Type B pancreatic cell (in vitro differentiated cells): ENCODE data around the gene HOXA13. TPM values are rescaled to one million over a fixed set of nuclear protein-coding genes. Genes with fewer than 3 reads are reported as not detected.
A peak's percentile ranks its signal among the peaks of the same experiment; 100 is the strongest.

Experiments
- DNase-seq: peaks from one replicate; pipeline ENCODE4 v3.0.0; 2021; ENCODE audit warnings: mixed read lengths; ENCODE audit not compliant: unreplicated experiment; ENCODE audit errors: extremely low spot score
- H3K27ac Mint-ChIP-seq: 2 replicates; pipeline ENCODE4 v1.8.0; 2021; ENCODE audit warnings: mild to moderate bottlenecking, mixed read lengths
- H3K27me3 Mint-ChIP-seq: 2 replicates; pipeline ENCODE4 v1.8.0; 2021; ENCODE audit warnings: mixed read lengths
- H3K36me3 Mint-ChIP-seq: 2 replicates; pipeline ENCODE4 v1.8.0; 2021; ENCODE audit warnings: mixed read lengths
- H3K4me1 Mint-ChIP-seq: one replicate; pipeline ENCODE4 v1.8.0; 2021; ENCODE audit warnings: mixed read lengths; ENCODE audit not compliant: unreplicated experiment
- H3K4me3 Mint-ChIP-seq: 2 replicates; pipeline ENCODE4 v1.8.0; 2021; ENCODE audit warnings: mild to moderate bottlenecking, mixed read lengths
- H3K9me3 Mint-ChIP-seq: 2 replicates; pipeline ENCODE4 v1.8.0; 2021; ENCODE audit warnings: mixed read lengths
- CTCF ChIP-seq: fragments of 200-600 bp; sonication (generic); conservative IDR thresholded peaks from 2 replicates; pipeline ENCODE4 v1.5.0; 2021; ENCODE audit warnings: antibody characterized with exemption, mild to moderate bottlenecking
- total RNA-seq: library from RNA; stranded (reverse); gene quantifications from 2 replicates; pipeline ENCODE4 v1.2.1, GENCODE V29; 2021; ENCODE audit warnings: low replicate concordance

The HOXA13 gene
- total RNA-seq, 1 donor from 2014 or later = 0.75 TPM

- TF ChIP-seq CTCF = no peak
- peaks cover 13% of the 10 kb centered on the region for H3K4me1 Mint-ChIP-seq
- H3K27ac Mint-ChIP-seq = peak overlapping the region; percentile 1
- no peak for DNase-seq
- H3K36me3 Mint-ChIP-seq = peaks cover 8% of the 10 kb centered on the region
- H3K9me3 Mint-ChIP-seq = peaks cover 5% of the 10 kb centered on the region
- peak overlapping the region; percentile 84 for H3K4me3 Mint-ChIP-seq
- peaks cover 92% of the 10 kb centered on the region for H3K27me3 Mint-ChIP-seq
Observed at GRCh38 chr7:27158436-27159265, 41.2 kb downstream of the HOXA13 start.

GRCh38 chr7:27157702-27158431, 42.0 kb downstream of the HOXA13 start:
- peaks cover 13% of the 10 kb centered on the region for H3K36me3 Mint-ChIP-seq
- H3K27me3 Mint-ChIP-seq = peaks cover 91% of the 10 kb centered on the region
- DNase-seq = no peak
- peaks cover 5% of the 10 kb centered on the region for H3K9me3 Mint-ChIP-seq
- peaks cover 13% of the 10 kb centered on the region for H3K4me1 Mint-ChIP-seq
- H3K27ac Mint-ChIP-seq = no peak overlapping the region
- no peak for TF ChIP-seq CTCF
- H3K4me3 Mint-ChIP-seq = peak overlapping the region; percentile 84

GRCh38 chr7:27156916-27157701, 42.8 kb downstream of the HOXA13 start:
- DNase-seq = peak; percentile 70
- H3K36me3 Mint-ChIP-seq = peaks cover 13% of the 10 kb centered on the region
- peak overlapping the region; percentile 59 for H3K27ac Mint-ChIP-seq
- H3K4me3 Mint-ChIP-seq = peak overlapping the region; percentile 84
- H3K9me3 Mint-ChIP-seq = peaks cover 5% of the 10 kb centered on the region
- H3K4me1 Mint-ChIP-seq = peaks cover 13% of the 10 kb centered on the region
- peaks cover 90% of the 10 kb centered on the region for H3K27me3 Mint-ChIP-seq
- TF ChIP-seq CTCF = no peak

GRCh38 chr7:27156508-27156898, 43.4 kb downstream of the HOXA13 start, which contains the start of gene HOXA7:
Gene HOXA7 (minus strand): TSS chr7:27156675. CDS start chr7:27156545, 130 bp downstream.
- Mint-ChIP-seq H3K9me3 (peaks cover 5% of the 10 kb centered on the region), H3K4me1 (peaks cover 16% of the 10 kb centered on the region), H3K36me3 (peaks cover 13% of the 10 kb centered on the region), H3K4me3 (peak within 1 kb of the TSS; percentile 94), H3K27ac (peak within 1 kb of the TSS; percentile 72), H3K27me3 (peaks cover 91% of the 10 kb centered on the region)
- TF ChIP-seq CTCF = no peak
- DNase-seq = peak; percentile 86

GRCh38 chr7:27155816-27156507, 43.9 kb downstream of the HOXA13 start:
- peaks cover 21% of the 10 kb centered on the region for H3K4me1 Mint-ChIP-seq
- TF ChIP-seq CTCF = no peak
- peak; percentile 73 for DNase-seq
- H3K27me3 Mint-ChIP-seq = peaks cover 92% of the 10 kb centered on the region
- peaks cover 13% of the 10 kb centered on the region for H3K36me3 Mint-ChIP-seq
- peak overlapping the region; percentile 94 for H3K4me3 Mint-ChIP-seq
- peaks cover 5% of the 10 kb centered on the region for H3K9me3 Mint-ChIP-seq
- peak overlapping the region; percentile 72 for H3K27ac Mint-ChIP-seq
